ENCODE results near the gene ATG7.

GRCh38 chr3:11564577-11565001 lies 292.4 kb downstream of the ATG7 start:
- TF ChIP-seq CTCF (IDR thresholded peaks at IDR 0.05) = no peak
- no peak for TF ChIP-seq POLR2A (IDR thresholded peaks at IDR 0.05)

Measured in uterus (tissue), 2 donors.